Kidney capillary endothelial cell (primary cell): ENCODE data around the gene SCRN1.
A peak's percentile ranks its signal among the peaks of the same experiment; 100 is the strongest.

Experiments used
- DNase-seq: peaks from one replicate; pipeline ENCODE4 v3.0.0-alpha.2; 2018; ENCODE audit warnings: low spot score

The SCRN1 gene

DNA sequence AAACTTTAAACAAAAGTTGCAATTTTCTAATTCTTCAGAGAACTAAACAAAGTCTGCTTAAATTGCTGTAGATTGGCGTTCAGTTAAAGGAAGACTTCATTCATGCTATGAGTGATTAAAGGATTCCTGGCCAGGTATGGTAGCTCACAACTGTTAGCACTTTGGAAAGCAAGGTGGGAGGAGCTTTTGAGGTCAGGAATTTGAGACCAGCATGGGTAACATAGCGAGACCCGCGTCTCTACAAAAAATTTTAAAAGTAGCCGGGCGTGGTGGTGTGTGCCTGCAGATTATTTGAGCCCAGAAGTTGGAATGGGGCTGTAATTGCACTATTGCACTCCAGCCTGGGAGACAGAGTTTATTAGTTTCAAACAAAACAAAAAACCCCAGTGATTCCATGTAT, 13.5 kb upstream of the SCRN1 start:
- no peak for DNase-seq

DNA sequence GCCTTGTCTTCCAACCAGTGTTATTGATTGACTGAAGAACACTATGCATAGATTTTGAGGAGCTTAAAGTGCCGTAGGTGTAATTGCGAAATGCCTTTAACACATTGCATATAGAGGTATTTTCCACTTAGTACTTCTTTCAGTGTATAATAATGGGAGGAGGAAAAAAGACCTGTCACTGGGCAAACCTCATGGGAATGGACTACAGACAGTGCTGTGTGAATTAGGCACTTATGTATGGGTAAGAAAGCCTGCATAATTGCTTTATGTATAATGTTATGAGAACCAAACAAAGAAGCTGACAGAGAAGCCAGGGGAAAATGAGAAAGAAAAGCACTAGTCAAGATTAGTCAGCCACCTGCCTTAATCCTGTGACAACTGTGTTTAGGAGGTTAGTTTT, 12.4 kb upstream of the SCRN1 start:
- DNase-seq: no peak

DNA sequence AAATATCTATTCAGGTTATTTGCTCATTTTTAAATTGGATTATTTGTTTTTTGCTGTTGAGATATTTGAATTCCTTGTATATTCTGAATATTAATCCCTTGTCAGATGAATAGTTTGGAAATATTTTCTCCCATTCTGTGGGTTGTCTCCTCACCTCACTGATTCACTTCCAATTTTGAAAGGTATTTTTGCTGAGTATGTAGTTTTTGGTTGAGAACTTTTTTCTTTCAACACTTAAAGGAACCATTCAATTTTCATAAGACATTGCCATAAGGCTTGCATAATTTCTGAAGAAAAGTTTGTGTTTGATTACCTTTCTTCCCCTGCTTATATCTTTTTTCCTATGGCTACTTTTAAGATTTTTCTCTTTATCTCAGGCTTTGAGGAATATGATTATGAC, 8.9 kb upstream of the SCRN1 start:
- no peak for DNase-seq

DNA sequence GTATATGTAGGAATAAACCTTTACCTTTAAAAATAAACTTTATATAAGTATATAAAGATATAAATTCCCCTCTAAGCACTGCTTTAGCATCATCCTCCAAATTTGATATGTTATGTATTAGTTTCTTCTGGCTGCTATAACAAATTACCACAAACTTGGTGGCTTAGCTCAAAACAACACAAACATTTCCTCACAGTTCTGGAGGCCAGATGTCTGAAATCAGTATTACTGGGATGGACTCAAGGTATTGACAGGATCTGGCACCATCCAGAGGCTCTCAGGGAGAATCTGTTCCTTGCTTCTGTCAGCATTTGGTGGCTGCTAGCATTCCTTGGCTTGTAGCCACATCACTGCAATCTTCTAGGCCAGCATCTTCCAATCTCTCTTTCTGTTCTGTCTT, 6.7 kb upstream of the SCRN1 start:
- DNase-seq: no peak

DNA sequence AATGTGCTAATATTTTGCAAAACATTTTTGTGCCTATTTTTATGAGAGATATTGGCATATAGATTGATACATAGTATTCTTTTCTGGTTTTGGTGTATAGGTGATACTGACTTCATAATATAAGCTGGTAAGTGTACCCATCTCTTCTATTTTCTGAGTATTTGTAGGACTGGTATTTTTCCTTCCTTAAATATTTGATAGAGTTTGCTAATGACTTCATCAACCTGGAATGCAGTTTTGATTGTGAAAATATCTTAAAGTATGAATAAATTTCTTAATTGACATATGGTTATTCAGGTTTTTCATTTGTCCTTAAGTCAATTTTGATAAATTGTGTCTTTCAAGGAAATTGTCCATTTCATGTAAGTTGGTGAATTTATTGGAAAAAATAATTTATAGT, 6.1 kb upstream of the SCRN1 start:
- no peak for DNase-seq

DNA sequence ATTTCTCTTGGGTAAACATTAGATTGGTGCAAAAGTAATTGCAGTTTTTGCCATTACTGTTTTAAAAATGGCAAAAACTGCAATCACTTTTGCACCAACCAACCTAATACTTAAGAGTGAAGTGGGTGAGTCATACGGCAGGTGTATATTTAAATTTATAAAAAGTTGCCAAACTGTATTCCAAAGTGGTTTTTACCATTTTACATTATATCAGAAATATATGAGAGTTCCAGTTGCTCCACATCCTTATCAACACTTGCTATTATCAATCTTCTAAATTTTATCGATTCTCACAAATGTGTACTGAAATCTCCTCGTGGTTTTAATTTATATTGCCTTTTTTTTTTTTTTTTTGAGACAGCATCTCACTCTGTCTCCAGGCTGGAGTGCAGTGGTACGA, 3.5 kb upstream of the SCRN1 start:
- DNase-seq: no peak

DNA sequence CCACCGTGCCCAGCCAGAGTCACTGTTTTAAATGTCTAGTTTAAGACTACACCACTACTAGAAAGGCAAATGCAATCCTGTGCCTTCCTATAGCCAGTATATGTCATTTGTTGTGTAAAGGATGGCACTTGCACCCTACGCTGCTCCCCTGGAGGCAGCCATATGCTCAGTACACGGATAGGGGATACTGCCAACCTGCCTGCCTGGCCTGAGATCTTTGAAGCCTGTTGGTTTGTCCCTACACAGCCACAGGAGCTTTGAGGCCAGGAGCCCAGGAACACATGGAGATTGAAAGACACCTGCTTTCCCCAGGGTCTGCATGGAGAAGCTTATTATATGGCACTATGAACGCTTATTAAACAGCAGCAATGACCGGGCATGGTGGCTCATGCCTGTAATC, 2.3 kb upstream of the SCRN1 start:
- no peak for DNase-seq

DNA sequence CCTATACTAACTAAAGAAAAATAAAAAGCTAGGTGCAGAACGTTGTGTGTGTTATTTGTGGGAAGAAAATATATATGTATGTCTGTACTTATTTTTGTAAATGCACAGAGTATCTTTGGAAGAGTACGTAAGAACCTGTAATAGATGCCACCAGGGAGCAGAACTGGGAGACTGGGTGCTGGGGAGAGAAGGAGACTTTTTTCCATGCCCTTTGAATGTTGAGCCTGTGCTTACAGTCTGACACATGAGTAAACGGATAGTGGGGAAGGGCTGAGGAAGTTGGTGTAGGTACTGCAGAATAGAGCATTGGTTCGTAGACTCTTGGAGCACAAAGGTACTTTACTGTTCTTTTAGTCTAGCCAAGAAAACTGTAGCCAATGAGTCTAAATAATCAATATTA, 1.3 kb upstream of the SCRN1 start:
- DNase-seq: no peak

DNA sequence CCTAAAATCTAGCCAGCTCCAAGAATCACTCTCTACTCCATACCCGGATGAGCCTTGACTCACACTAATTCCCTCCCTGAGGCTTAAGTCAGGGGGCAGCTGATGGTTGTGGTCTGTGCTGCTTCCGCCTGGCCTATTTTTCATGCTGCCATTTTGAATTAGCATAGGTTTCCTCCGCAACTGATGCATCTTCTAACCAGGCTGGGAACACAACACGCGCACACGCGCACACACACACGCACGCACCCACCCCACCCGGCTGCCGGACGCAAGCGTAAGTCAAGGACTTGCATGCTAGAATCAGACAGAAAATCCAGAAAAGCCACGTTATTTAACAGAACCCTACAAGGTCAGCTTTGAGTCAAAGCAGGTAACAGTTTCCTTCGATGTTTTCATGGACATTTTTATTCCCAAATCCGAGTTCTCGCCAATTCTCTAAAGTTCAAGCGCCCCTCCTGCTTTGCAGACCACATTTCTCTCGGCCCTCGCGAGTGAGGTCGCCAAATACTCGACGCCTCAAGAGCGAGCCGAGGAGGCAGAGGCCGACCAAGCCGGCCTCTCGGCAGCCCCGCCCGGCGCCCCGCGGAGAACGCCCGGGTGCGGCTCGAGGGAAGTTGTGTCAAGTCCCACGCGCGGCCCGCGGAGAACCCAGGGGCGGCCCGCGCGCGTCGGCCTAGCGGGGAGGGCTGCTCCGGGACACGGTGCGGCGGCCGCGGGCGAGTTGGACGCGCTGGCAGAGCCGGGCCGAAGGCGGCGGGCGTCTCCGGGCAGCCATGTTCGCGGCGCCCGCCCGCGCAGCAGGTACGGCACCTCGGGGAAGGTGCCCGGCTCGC, 961 bp downstream of the SCRN1 start:
- peak; percentile 30 for DNase-seq

DNA sequence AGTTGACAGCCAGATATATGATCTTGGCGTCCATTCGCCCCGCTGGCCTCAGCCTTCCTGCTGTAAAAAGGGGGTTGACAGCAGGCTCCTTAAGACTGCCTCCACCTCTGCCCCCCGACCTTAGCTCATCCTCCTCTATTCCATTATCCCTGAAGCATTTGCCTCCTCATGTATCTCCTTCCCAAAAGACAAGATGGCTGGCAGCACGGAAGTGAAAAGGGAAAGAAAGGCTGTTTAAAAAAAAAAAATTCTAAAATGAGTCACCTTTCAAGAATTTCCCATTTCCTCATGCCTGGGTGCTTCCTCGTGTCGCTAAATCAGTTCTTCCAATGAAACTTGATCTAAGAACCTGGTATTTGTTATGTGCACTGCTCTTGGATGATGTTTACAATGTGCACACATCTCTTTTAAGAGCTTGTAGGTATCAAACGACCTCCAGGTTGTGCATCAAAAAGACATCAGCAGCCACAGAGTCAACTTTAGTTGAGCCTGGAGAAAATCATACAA, 1.7 kb downstream of the SCRN1 start:
- peak; percentile 84 for DNase-seq

DNA sequence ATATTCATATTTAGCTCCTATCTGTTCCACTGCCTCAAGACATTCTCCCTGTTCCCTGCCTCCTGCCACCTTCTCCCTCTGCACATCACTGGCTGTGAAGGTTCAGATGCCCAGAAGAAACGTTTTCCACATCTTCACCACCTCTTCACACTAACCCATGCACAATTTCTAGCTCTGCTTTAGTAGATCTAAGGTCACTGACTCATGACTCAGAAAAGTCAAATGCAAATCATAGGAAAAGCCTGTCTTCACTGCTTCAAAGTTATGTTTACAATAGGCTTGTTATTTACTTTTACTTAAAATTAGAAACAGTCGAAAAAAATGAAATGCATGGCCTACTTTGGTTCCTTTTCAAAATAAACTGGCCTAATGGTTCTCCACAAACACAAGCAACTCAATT, 2.5 kb downstream of the SCRN1 start:
- DNase-seq: peak; percentile 48

DNA sequence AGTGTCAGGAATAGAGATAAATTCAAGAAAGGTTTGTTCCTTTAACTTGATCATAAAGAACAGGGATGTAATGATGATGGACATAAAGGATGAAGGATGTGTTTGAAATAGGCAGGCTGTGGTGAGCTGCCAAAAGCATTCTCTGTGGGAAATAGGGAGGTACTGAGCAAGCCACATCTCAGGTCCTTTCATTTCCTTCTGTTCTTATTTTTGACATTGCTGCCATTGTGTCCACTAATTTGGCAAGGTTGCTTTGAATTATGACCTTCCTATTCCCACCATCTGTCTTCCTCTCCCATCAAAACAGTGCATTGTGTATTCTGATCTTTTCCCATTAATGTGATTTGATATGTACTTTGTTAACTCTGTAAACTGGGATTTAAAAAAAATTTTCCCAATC, 9.4 kb downstream of the SCRN1 start:
- no peak for DNase-seq

DNA sequence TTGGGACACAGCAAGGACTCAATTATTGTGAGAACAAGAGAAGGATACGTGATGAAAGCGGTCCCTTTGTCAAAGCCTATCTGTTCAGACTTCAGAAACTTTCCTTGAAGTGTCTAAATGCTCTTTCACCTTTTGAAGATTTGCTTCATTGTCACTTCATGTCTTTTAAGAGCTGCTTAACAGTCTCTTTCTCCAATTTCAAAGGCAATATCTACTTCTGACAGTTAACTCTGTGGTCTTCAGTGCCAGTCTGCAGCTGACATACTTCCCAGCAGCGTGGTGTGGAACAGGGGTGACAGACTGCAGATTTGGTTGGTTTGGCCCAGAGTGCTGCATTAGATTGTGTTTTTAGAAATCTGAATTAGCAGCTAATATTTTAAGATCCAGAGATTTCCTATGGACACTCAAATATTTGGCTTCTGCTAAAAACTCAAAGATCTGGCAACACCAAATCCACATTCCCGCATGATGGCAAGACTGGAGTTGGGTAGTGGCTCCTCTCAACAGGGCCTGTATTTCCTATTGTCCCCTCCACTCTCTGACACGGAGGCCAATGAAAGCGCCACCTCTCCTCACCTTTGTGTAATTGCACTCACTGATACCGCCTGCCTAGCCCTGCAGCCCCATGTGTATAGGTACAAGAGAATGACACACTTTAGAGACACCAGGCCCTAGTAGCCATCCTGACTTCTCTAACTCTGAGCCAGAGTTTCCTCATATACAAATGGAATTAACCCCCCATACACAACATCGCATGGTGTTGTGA, 11.5 kb downstream of the SCRN1 start:
- DNase-seq: no peak

DNA sequence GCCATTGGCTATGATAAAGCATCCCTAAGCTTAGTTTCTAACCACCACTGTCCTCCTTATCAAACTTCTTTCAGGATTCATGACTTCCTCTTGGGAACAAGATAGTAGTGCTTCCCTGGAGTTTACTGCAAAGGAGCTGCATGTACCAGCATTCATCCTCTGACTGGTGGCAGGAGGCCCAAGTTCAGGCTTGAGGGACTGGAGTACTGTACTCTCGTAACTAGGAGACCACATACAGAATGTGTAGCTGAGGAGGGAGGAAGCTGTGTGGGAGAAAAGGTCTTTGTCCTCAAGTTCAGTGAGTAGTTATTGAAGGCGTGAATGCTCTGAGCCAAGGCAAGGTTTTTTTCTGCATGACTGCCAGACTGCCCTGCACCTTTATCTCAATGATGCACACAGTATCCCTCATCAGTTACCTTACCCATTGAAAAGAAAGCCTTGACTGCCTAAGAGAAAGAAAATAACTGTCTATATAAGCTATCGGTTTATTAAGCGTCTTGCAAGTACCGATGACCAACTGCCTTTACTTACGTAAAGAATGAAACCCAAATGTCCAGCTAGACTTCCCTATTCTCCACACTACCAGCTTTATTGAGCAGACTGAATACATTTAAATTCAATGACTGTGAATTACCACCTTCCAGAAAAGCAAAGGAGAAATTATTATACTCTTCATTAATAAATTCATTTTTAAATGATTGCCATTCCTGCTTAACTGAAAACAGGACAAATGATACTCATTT, 12.8 kb downstream of the SCRN1 start:
- no peak for DNase-seq

DNA sequence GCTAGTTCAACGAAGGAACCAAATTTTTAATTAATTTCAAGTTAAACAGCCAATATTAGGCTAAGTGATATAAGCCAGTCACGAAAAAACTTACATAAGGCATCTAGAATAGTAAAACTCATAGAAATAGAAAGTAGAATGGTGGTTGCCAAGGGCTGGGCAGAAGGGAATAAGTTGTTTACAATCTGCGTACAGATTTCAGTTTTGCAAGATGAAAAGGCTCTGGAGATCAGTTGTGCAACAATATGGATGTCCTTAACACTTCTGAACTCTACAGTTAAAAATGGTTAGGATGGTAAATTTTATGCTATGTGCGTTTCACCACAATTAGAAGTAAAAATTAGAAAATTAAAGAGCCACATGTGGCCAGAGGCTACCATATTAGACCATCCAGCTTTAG, 13.3 kb downstream of the SCRN1 start:
- DNase-seq: no peak

DNA sequence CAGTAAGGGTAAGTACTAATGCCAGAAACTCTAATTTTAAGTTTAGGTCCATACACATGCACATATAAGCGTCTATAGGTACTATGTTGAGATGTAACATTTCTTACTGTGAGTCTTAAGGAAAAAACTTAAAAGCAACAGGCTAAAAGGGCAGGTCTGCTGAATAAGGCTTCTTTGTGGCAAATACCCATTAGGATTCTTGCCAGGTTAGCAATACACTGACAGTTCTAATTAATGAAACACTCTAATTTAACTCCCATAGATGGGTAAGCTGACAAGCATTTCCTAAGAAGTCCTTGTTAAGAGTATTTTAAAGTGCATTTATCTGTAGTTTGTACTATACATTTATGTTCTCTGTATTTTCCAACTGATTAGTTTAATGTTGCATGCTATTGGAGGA, 14.0 kb downstream of the SCRN1 start:
- no peak for DNase-seq

DNA sequence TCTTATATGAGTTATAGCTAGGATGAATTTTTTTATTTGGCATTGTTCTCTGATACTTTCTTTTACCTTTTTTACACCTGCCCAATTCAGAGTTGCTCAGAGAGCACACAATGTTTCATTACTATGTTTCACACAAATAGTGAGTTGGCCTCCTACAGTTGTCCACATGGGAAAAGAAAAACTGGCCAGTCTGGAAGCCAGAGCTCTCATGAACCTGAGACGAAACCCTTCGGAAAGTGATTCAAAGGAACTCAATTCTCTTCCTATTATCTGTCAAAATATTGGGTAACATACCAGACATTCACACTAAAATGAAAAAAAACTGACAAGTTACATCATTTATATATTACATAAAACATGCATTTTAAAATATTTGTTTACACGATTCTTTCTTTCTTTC, 15.3 kb downstream of the SCRN1 start:
- DNase-seq: no peak

DNA sequence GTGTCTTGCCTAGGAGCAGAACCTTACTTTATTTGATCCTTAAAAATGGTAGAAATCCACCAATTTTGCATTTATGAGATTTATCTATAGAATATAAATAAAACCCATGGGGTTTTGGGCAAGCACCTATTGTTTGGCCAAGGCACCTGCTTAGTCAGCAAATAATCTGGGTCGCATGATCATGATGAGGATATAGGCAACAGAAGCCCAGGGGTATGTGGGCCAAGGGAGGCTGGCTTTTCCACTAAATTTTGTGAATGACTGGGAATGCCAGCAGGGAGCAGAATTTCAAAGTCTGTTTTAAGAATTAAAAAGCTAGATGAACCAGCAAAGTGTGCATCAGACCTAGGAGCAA, 17.3 kb downstream of the SCRN1 start:
- no peak for DNase-seq

DNA sequence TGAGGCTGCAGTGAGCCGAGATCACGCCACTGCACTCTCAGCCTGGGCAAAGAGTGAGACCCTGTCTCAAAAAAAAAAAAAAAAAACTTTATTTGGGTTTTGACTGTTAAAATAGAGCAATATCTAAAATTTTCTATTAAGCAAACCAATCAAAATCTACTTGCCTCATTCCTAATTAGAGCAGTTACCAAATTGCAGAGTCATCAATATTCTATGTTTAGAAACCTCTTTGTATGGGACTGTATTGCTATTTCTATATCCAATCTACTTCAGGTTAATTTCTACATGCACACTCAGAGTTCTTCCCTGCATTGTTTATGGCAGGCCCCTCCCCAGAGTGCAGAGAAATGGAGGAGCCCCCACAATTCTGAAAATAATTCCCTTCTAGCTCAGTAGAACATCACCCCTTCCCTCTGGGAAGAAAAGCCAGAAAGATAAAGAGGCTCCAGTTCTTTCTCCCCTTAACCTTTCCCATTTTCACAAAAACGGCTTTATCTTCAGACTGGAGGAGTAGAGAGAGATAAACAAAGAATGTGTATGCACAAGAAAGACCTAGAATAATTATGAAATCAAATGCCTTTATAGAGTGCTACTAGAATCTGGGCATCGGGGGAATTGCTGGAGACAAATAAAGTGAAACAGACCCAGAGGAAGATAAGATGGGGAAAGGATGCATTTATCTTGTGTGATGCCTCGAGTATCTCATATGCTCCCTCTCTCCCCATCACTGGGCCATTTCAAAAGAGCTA, 17.9 kb downstream of the SCRN1 start:
- DNase-seq: no peak

DNA sequence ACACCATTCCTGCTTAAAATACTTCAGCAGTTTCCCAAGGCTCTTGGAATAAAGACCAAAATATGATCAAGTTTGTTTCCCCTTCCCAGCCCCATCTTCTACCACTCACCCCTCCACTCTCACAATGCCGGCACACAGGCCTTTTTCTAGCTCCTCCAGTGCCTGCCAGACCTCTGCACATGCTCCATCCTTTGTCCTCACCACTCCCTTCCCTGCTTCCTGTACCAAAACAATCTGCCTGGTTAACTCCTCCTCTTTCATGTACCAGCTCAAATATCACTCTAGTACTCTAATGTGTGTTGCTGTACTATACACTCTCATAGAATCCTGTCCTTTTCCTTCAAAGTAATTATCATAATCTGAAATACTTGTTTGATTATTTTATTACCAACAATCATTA, 19.4 kb downstream of the SCRN1 start:
- DNase-seq: no peak

DNA sequence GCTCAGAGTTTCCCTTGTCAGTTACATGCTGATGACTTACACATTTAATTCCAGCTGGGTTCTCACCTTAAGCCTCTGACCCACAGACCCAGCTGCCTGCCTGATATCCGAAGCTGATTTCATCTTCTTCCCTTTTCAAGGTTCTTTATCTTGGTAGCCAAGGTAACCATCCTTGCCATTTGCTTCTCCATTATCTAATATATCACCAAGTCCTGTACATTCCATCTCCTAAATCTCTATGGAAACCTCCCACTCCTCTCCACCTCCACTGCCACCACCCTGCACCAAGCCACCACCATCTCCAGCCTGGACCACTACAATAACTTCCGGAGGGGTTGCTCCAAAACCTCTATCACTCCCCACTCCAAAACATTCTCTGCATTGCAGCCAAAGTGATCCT, 19.9 kb downstream of the SCRN1 start:
- DNase-seq: no peak
